HepG2 (cell line): ENCODE data around the gene ANKS1B. TPM values are rescaled to one million over a fixed set of nuclear protein-coding genes. Genes with fewer than 3 reads are reported as not detected.
"Not testable (repeated sequence)": the region's sequence is repeated elsewhere in the genome, so short reads cannot be mapped to it uniquely, and the experiment has no call there.

Source experiments
- ATAC-seq: fragments of 200-7000 bp; cut with Tn5 transposase; 3 replicates; pipeline ENCODE4 v1.9.1; 2020; ENCODE audit warnings: mild to moderate bottlenecking, moderate library complexity
- BruUV-seq: library from RNA; stranded (reverse); fragments of 400-500 nt; replicated peaks from 2 replicates; lab custom pipeline; 2021; lab: Mats Ljungman, UMichigan
- CTCF ChIA-PET: fragments of 300-600 bp; formaldehyde crosslinking; extraction: SDS; loops from one replicate; lab custom pipeline; 2021; ENCODE audit warnings: low total read pairs, inconsistent platforms, low intra/inter-chr PET ratio; lab: Yijun Ruan, JAX
- POLR2A ChIA-PET: fragments of 350-600 bp; sonication (Branson Sonifier 250); formaldehyde crosslinking; loops from one replicate; lab custom pipeline; 2020; ENCODE audit warnings: antibody characterized with exemption, inconsistent platforms; lab: Yijun Ruan, JAX
- DNase-seq: peaks from one replicate; pipeline ENCODE4 v3.0.0-alpha.2; 2015; ENCODE audit warnings: low spot score
- FAIRE-seq: peaks from 3 replicates; lab custom pipeline; 2011; peaks lifted over from hg19 to GRCh38; lab: Jason Lieb, UNC
- H2AFZ ChIP-seq: one replicate; pipeline ENCODE4 v1.6.1; 2011; ENCODE audit warnings: low read length, inconsistent platforms
- H3K27ac ChIP-seq: fragments of 300-600 bp; 3 replicates; pipeline ENCODE4 v1.8.0; 2011; ENCODE audit warnings: mixed run types, mild to moderate bottlenecking, mixed read lengths, low read length, inconsistent platforms; ENCODE audit not compliant: insufficient read depth; ENCODE audit errors: extremely low read length
- H3K27me3 ChIP-seq, 2 experiments: fragments of 200-600 bp in 1 of 2; 2 replicates in 1 of 2; 3 replicates in 1 of 2; pipeline versions ENCODE4 v1.6.0 to v1.8.0; 2011; ENCODE audit warnings: low read length in 2 of 2, mild to moderate bottlenecking in 2 of 2, moderate library complexity in 2 of 2, inconsistent platforms in 1 of 2; ENCODE audit not compliant: insufficient read depth in 2 of 2, control insufficient read depth in 1 of 2
- H3K36me3 ChIP-seq, 2 experiments: fragments of 200-600 bp in 1 of 2; replicated peaks in 1 of 2; 2 replicates in 1 of 2; 3 replicates in 1 of 2; pipeline versions ENCODE4 v1.5.1 to v1.8.0; 2011; ENCODE audit warnings: low read length in 2 of 2, inconsistent platforms in 1 of 2; ENCODE audit not compliant: insufficient read depth in 2 of 2, control insufficient read depth in 1 of 2
- H3K4me1 ChIP-seq: 2 replicates; pipeline ENCODE4 v1.5.1; 2012; ENCODE audit warnings: low read length, inconsistent platforms; ENCODE audit not compliant: insufficient read depth
- H3K4me2 ChIP-seq: 2 replicates; pipeline ENCODE4 v1.6.0; 2011; ENCODE audit warnings: low read depth, low read length, inconsistent platforms
- H3K4me3 ChIP-seq, 3 experiments: fragments of 200-600 bp in 1 of 3; sonication (generic), shearing (Covaris generic) in 1 of 3; replicated peaks in 1 of 3; 2 replicates each; pipeline ENCODE4 v1.5.1; 2011 to 2016; ENCODE audit warnings: low read length in 3 of 3, inconsistent platforms in 2 of 3, low read depth in 2 of 3, mild to moderate bottlenecking in 2 of 3, control low read depth in 1 of 3, mixed read lengths in 1 of 3; ENCODE audit not compliant: insufficient read depth in 1 of 3
- H3K79me2 ChIP-seq: one replicate; pipeline ENCODE4 v1.6.1; 2011; ENCODE audit warnings: low read length, inconsistent platforms; ENCODE audit not compliant: insufficient read depth
- H3K9ac ChIP-seq: 2 replicates; pipeline ENCODE4 v1.6.0; 2011; ENCODE audit warnings: mild to moderate bottlenecking, low read depth, low read length, inconsistent platforms; ENCODE audit not compliant: insufficient read depth
- H3K9me3 ChIP-seq: 2 replicates; pipeline ENCODE4 v1.5.1; 2012; ENCODE audit warnings: mild to moderate bottlenecking, low read length
- H4K20me1 ChIP-seq: 2 replicates; pipeline ENCODE4 v1.6.0; 2011; ENCODE audit warnings: inconsistent platforms, mild to moderate bottlenecking, low read length, moderate library complexity; ENCODE audit not compliant: insufficient read depth
- IRX3 ChIP-seq: sonication (generic); formaldehyde crosslinking; IDR thresholded peaks from 2 replicates; pipeline ENCODE4 v1.8.1; 2023; ENCODE audit warnings: mild to moderate bottlenecking, low read depth, missing genetic modification reagents, borderline replicate concordance
- MAFF ChIP-seq: IDR thresholded peaks from 2 replicates; pipeline ENCODE4 v1.6.1; 2011; ENCODE audit warnings: low read depth, low read length, improper control_type of control experiment
- MAFK ChIP-seq, 2 experiments: IDR thresholded peaks in 1 of 2; conservative IDR thresholded peaks in 1 of 2; 2 replicates each; pipeline ENCODE4 v1.6.1; 2011; ENCODE audit warnings: improper control_type of control experiment in 2 of 2, low read length in 2 of 2
- NFYB ChIP-seq: sonication (generic); formaldehyde crosslinking; IDR thresholded peaks from 2 replicates; pipeline ENCODE4 v1.4.0; 2020; ENCODE audit warnings: missing genetic modification reagents
- ZNF274 ChIP-seq: sonication (generic); formaldehyde crosslinking; IDR thresholded peaks from 2 replicates; pipeline ENCODE4 v1.5.1; 2020; ENCODE audit warnings: mild to moderate bottlenecking, missing genetic modification reagents
- ZNF672 ChIP-seq: sonication (generic); formaldehyde crosslinking; IDR thresholded peaks from 2 replicates; pipeline ENCODE4 v1.8.1; 2022; ENCODE audit warnings: missing genetic modification reagents
- ZNF788 ChIP-seq: sonication (generic); formaldehyde crosslinking; IDR thresholded peaks from 2 replicates; pipeline ENCODE4 v1.5.0; 2020; ENCODE audit warnings: mild to moderate bottlenecking, missing genetic modification reagents, borderline replicate concordance
- WGBS: methylation state at CpG from one replicate; pipeline ENCODE4 v1.1.6; 2017; ENCODE audit warnings: low lambda C conversion rate; 5-methylcytosine and 5-hydroxymethylcytosine counted together
- in situ Hi-C: cut with HindIII; loops from 2 replicates; pipeline ENCODE4 v1.10.0; 2017; ENCODE audit warnings: low pct_unique_long_range_greater_than_20kb; ENCODE audit not compliant: extremely low pct_ligation_motif_present
- intact Hi-C: fragments of 100-400 bp; cut with micrococcal nuclease; formaldehyde crosslinking; loops from one replicate; pipeline ENCODE4 v1.10.0; 2022; ENCODE audit not compliant: unreplicated experiment
- polyA plus RNA-seq, 8 experiments: library from polyadenylated mRNA; depleted of rRNA in 3 of 8; stranded (reverse) in 7 of 8; unstranded in 1 of 8; fragments of >200 nt; fragmentation: Illumina TruSeq in 4 of 8; extraction: Trizol in 4 of 8; gene quantifications; 2 replicates each; pipeline versions ENCODE4 v1.2.1 to v1.2.3, GENCODE V29; 2011 to 2016; ENCODE audit warnings: low read depth in 4 of 8, missing spikeins in 1 of 8, mixed read lengths in 1 of 8; ENCODE audit not compliant: insufficient read depth in 1 of 8
- total RNA-seq, 5 experiments: library from RNA; depleted of rRNA; stranded (reverse); fragments of >200 nt; fragmentation: Illumina TruSeq; extraction: Trizol; gene quantifications; 2 replicates each; pipeline ENCODE4 v1.2.3, GENCODE V29; 2016; ENCODE audit warnings: low read depth in 1 of 5

The ANKS1B gene
- total and polyA plus RNA-seq, 2 of the 13 experiments (the other 11 are each of a cell fraction or from before 2014, with no cell fraction given), result 0.15 TPM; not detected in 1

- intact Hi-C loops, result no loop called here
- H3K4me3 ChIP-seq, result no peak overlapping the region
- TF ChIP-seq NFYB (CRISPR knock-in tag) (no peak), IRX3 (no peak)
- H3K4me2 ChIP-seq, result no peak overlapping the region
- FAIRE-seq (no peak), DNase-seq (no peak), ATAC-seq (no peak)
- ChIA-PET CTCF (no interaction called here), POLR2A (no interaction called here)
- no peaks in the 10 kb centered on the region for H3K36me3 ChIP-seq
- H3K4me1 ChIP-seq, result no peaks in the 10 kb centered on the region
- no peaks in the 10 kb centered on the region for H3K9me3 ChIP-seq
- H3K9ac ChIP-seq, result no peak overlapping the region
- no TSS peak for BruUV-seq
- 20% methylated on average over 4 of the region's 9 CpGs for WGBS
- no peaks in the 10 kb centered on the region; a peak in 1 of 5 replicates for H3K27me3 ChIP-seq
- no peaks in the 10 kb centered on the region for H4K20me1 ChIP-seq
- no peaks in the 10 kb centered on the region for H3K79me2 ChIP-seq
- in situ Hi-C loops, result no loop called here
- H3K27ac ChIP-seq, result no peak overlapping the region
- H2AFZ ChIP-seq, result no peak overlapping the region
Observed at GRCh38 chr12:99722690-99723486, 261.8 kb downstream of the ANKS1B start.

GRCh38 chr12:99721715-99722275 lies 262.9 kb downstream of the ANKS1B start:
- in situ Hi-C loops (no loop called here), intact Hi-C loops (no loop called here)
- no peak for ATAC-seq
- no peak for FAIRE-seq
- Histone ChIP-seq H3K27ac (no peak overlapping the region), H3K27me3 (no peaks in the 10 kb centered on the region; a peak in 1 of 5 replicates), H4K20me1 (no peaks in the 10 kb centered on the region), H3K9me3 (no peaks in the 10 kb centered on the region), H3K9ac (no peak overlapping the region), H3K4me1 (no peaks in the 10 kb centered on the region), H3K36me3 (no peaks in the 10 kb centered on the region), H3K79me2 (no peaks in the 10 kb centered on the region), H3K4me2 (no peak overlapping the region), H2AFZ (no peak overlapping the region), H3K4me3 (no peak overlapping the region)
- ChIA-PET POLR2A (no interaction called here), CTCF (no interaction called here)
- no peak for DNase-seq
- TF ChIP-seq ZNF788 (CRISPR knock-in tag) (no peak), MAFK (conservative IDR thresholded peaks at IDR 0.05 in 1 of 2, IDR thresholded peaks at IDR 0.05 in 1 of 2; ENCODE audit: low read length in 2 of 2) (peak; percentile 4 to 22; a peak in 1 of 4 replicates), ZNF672 (CRISPR knock-in tag) (no peak), ZNF274 (CRISPR knock-in tag) (no peak), MAFF (0 out of 2 replicates have a peak, but pooled peaks have one; percentile 1)
- WGBS, result 20% methylated on average over 2 of the region's 2 CpGs
- no TSS peak for BruUV-seq

GRCh38 chr12:99720083-99720465 lies 264.7 kb downstream of the ANKS1B start:
- POLR2A ChIA-PET, H3K4me3 ChIP-seq, H3K4me1 ChIP-seq, H3K36me3 ChIP-seq, BruUV-seq, H3K4me2 ChIP-seq, H3K79me2 ChIP-seq, H3K9me3 ChIP-seq, H3K27me3 ChIP-seq, H4K20me1 ChIP-seq, H3K9ac ChIP-seq, intact Hi-C loops, CTCF ChIA-PET, ATAC-seq, H3K27ac ChIP-seq, DNase-seq, FAIRE-seq, H2AFZ ChIP-seq, in situ Hi-C loops: not testable (repeated sequence)
- 13% methylated on average over 4 of the region's 4 CpGs for WGBS
